ENCODE results near the gene LYSMD2. TPM values are rescaled to one million over a fixed set of nuclear protein-coding genes. Genes with fewer than 3 reads are reported as not detected.
"Not testable (repeated sequence)": the region's sequence is repeated elsewhere in the genome, so short reads cannot be mapped to it uniquely, and the experiment has no call there.

LYSMD2 gene, protein sequence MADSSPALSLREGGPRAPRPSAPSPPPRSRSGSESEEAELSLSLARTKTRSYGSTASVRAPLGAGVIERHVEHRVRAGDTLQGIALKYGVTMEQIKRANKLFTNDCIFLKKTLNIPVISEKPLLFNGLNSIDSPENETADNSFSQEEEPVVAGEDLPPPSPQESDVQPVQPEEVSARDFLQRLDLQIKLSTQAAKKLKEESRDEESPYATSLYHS
- total RNA-seq: 1 to 10 TPM; 7.6 to 8.5 TPM

DNA sequence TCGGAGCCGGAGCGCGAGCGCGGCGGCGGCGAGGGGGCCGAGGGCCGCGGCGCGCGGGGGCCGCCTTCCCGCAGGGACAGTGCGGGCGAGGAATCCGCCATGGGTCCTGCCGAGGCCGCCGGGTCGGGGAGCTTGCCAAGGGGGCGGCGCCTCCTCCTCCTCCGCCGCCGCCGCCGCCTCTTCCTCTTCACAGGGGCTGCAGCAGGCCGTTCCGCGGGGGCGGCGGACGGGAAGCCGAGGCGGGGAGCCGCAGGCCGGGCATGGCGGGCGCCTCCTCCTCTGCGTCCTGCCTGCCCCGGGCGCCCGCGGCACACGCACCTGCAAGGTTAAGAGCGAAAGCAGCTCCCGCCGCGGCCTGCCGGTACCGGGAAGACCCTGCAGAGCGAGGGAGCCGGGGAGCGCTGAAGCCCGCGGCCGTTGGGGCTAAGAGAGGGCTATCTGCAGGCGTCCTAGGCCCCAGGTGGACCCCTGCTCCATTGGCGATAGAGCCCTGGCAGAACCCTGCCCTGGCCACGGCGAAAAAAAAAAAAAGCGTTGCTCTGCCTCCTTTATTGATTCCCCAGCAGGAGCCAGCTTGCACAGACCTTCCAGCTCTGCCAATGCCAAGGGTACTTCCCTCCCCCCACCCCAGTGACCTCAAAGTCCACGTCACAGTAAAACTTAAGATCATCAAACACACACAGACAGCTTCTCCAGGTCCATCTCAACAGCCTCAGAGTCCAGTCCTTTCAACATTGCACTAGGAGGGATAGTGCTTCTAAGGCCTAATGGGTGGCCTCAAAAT, at the start of gene LYSMD2:
TSS of gene LYSMD2 (minus strand) at position 134 of the 784 bp plus-strand sequence. CDS start at position 101, 33 bp downstream.
- H3K9me3 ChIP-seq: no peaks in the 10 kb centered on the region
- H3K4me1 ChIP-seq: peaks cover 0 to 25% of the 10 kb centered on the region in 2 donors
- TF ChIP-seq, protein P1, sequence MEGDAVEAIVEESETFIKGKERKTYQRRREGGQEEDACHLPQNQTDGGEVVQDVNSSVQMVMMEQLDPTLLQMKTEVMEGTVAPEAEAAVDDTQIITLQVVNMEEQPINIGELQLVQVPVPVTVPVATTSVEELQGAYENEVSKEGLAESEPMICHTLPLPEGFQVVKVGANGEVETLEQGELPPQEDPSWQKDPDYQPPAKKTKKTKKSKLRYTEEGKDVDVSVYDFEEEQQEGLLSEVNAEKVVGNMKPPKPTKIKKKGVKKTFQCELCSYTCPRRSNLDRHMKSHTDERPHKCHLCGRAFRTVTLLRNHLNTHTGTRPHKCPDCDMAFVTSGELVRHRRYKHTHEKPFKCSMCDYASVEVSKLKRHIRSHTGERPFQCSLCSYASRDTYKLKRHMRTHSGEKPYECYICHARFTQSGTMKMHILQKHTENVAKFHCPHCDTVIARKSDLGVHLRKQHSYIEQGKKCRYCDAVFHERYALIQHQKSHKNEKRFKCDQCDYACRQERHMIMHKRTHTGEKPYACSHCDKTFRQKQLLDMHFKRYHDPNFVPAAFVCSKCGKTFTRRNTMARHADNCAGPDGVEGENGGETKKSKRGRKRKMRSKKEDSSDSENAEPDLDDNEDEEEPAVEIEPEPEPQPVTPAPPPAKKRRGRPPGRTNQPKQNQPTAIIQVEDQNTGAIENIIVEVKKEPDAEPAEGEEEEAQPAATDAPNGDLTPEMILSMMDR (IDR thresholded peaks at IDR 0.05): no peak
- peak within 1 kb of the TSS; percentile 61 to 79 for H3K27ac ChIP-seq
- no peaks in the 10 kb centered on the region for H3K36me3 ChIP-seq
- H3K27me3 ChIP-seq: no peaks in the 10 kb centered on the region
- DNase-seq (ENCODE audit: low spot score): peak; percentile 81
- peak within 1 kb of the TSS; percentile 54 to 72 for H3K4me3 ChIP-seq

DNA sequence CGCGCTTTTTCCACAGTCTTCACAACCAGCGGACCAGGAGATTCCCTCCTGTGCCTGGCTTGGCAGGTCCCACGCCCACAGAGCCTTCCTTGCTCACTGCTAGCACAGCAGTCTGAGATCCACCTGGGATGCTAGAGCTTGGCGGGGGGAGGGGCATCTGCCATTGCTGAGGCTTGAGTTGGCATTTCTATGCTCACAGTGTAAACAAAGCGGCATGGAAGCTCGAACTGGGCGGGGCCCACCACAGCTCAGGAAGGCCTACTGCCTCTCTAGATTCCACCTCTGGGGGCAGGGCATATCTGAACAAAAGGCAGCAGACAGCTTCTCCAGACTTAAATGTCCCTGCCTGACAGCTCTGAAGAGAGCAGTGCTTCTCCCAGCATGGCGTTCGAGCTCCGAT, 49.7 kb upstream of the LYSMD2 start:
- H3K9me3 ChIP-seq; H3K27ac ChIP-seq; DNase-seq (ENCODE audit: low spot score); H3K27me3 ChIP-seq; H3K4me1 ChIP-seq; H3K4me3 ChIP-seq: not testable (repeated sequence)
- H3K36me3 ChIP-seq: peaks cover 13% of the 10 kb centered on the region

DNA sequence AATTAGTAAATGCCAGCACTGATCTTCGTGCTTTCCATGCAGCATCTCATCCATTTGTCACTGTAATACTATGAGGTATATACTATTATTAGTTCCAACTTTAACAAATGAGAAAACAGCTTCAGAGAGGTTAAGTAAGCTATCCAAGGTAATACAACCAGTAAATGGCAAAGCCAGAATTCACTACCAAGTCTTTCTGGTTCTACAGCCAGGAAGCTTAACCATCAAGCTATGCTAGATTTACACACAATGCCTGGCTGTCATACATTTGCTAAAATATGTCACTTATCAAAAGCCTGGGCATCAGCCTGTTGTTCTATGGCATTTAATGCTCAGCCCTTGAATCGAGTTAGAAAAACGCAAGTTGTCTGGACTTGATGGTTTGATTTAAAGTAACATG, 46.5 kb upstream of the LYSMD2 start:
- DNase-seq (ENCODE audit: low spot score): no peak
- Histone ChIP-seq H3K4me1 (no peaks in the 10 kb centered on the region), H3K27ac (no peak overlapping the region), H3K9me3 (no peaks in the 10 kb centered on the region), H3K36me3 (peaks cover 15% of the 10 kb centered on the region), H3K4me3 (no peak overlapping the region), H3K27me3 (no peaks in the 10 kb centered on the region)
- TF ChIP-seq, protein P1 (IDR thresholded peaks at IDR 0.05): no peak

DNA sequence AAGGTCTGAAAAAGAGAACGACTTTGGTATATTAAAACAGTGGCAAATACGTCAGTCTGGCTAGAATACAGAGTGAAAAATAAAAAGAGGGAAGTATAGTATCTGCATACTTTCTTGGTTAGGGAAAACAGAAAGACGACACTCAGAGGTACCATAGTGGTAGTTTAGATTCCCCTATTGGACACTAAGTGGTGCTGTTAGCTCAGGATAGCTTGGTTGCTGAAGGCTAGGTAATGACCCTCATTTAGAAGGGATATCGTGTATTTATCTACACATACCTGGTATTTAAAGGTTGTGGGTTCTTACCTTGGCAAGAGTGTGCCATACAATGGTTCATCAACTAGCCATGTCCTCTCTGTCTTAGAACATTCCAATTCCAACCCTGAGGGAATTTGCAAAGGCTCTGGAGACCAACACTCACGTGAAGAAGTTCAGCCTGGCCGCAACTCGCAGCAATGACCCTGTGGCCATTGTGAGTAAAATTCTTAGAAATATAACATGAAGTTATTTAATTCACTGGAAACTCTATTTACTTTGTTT, 45.0 kb upstream of the LYSMD2 start:
- Histone ChIP-seq H3K27me3 (no peaks in the 10 kb centered on the region), H3K4me3 (no peak overlapping the region), H3K36me3 (peaks cover 15% of the 10 kb centered on the region), H3K27ac (no peak overlapping the region), H3K9me3 (no peaks in the 10 kb centered on the region), H3K4me1 (no peaks in the 10 kb centered on the region)
- DNase-seq (ENCODE audit: low spot score): no peak
- TF ChIP-seq, protein P1 (IDR thresholded peaks at IDR 0.05): no peak

DNA sequence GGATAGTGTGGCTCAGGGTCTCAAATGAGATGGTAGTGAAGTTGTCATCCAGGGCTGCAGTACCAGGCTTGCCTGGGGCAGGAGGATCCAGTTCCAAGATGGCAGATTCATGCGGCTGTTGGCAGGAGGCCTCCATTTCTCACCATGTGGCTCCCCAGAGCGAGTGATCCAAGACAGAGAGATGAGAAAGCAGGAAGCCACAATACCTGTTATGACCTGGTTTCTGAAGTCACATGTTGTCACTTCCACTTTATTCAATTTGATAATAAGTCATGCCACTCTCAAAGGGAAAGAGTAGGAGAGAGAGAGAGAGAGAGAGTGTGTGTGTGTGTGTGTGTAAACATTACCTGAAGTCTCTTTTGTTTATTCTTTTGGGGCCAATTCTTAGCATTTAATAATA, 44.1 kb upstream of the LYSMD2 start:
- TF ChIP-seq, protein P1 (IDR thresholded peaks at IDR 0.05): no peak
- Histone ChIP-seq H3K36me3 (peaks cover 15% of the 10 kb centered on the region), H3K27ac (no peak overlapping the region), H3K27me3 (no peaks in the 10 kb centered on the region), H3K4me1 (no peaks in the 10 kb centered on the region), H3K4me3 (no peak overlapping the region), H3K9me3 (no peaks in the 10 kb centered on the region)
- no peak for DNase-seq (ENCODE audit: low spot score)

DNA sequence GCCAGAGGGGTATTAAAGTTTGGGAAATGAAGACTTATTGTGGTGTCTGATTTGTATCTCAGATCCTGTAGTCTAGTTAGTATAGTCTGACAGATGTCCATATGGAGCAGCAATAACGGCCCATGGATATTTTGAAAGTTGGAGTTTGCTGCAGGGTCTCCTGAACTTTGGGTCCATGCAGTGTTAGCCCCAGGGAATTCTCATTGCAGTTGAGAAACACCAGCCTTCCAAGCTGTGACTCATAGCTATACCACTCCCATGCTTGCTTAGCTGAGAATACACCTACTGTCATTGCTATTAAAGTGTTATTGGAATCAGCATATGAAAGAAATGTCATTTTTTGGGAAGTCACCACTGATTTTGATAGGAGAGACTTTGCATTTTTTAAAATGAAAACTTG, 43.2 kb upstream of the LYSMD2 start:
- no peak for DNase-seq (ENCODE audit: low spot score)
- Histone ChIP-seq H3K4me1 (no peaks in the 10 kb centered on the region), H3K9me3 (no peaks in the 10 kb centered on the region), H3K4me3 (no peak overlapping the region), H3K27ac (no peak overlapping the region), H3K27me3 (no peaks in the 10 kb centered on the region), H3K36me3 (peaks cover 15% of the 10 kb centered on the region)
- TF ChIP-seq, protein P1 (IDR thresholded peaks at IDR 0.05): no peak

All from right atrium auricular region (tissue), 2 donors.